Measurements from ENCODE around the gene GREB1L. TPM values are rescaled to one million over a fixed set of nuclear protein-coding genes. Genes with fewer than 3 reads are reported as not detected.

Gene GREB1L
- total RNA-seq, 4 donors from 2014 or later, result 13.2 to 16.0 (median 14.5) TPM

GRCh38 chr18:21499997-21500396, 258.0 kb downstream of the GREB1L start:
- H3K27ac ChIP-seq (replicated peaks in 1 of 4), result no peak overlapping the region
- peaks cover 0 to 21% (median 13%) of the 10 kb centered on the region in 4 donors for H3K4me1 ChIP-seq
- peaks cover 0 to 11% (median 8%) of the 10 kb centered on the region in 4 donors for H3K36me3 ChIP-seq
- TF ChIP-seq POLR2A (IDR thresholded peaks at IDR 0.05; ENCODE audit: low read depth) (no peak), EP300 (IDR thresholded peaks at IDR 0.05) (no peak), POLR2AphosphoS5 (IDR thresholded peaks at IDR 0.05) (no peak)
- TF ChIP-seq, protein P1, sequence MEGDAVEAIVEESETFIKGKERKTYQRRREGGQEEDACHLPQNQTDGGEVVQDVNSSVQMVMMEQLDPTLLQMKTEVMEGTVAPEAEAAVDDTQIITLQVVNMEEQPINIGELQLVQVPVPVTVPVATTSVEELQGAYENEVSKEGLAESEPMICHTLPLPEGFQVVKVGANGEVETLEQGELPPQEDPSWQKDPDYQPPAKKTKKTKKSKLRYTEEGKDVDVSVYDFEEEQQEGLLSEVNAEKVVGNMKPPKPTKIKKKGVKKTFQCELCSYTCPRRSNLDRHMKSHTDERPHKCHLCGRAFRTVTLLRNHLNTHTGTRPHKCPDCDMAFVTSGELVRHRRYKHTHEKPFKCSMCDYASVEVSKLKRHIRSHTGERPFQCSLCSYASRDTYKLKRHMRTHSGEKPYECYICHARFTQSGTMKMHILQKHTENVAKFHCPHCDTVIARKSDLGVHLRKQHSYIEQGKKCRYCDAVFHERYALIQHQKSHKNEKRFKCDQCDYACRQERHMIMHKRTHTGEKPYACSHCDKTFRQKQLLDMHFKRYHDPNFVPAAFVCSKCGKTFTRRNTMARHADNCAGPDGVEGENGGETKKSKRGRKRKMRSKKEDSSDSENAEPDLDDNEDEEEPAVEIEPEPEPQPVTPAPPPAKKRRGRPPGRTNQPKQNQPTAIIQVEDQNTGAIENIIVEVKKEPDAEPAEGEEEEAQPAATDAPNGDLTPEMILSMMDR (IDR thresholded peaks at IDR 0.05), result no peak
- no peak overlapping the region for H3K4me3 ChIP-seq
- DNase-seq (ENCODE audit: extremely low spot score), result no peak
- no peaks in the 10 kb centered on the region for H3K9me3 ChIP-seq
- H3K27me3 ChIP-seq, result no peaks in the 10 kb centered on the region
- 93% methylated on average over 5 of the region's 16 CpGs for WGBS
- intact Hi-C loops (cut with DNase I), result loop anchor here (10.0 kb wide), 1 partner anchor 65 kb away; no protein-coding TSS in a partner anchor

GRCh38 chr18:21502661-21503060, 260.6 kb downstream of the GREB1L start:
- H3K27ac ChIP-seq (replicated peaks in 1 of 4), result no peak overlapping the region
- no peak for DNase-seq (ENCODE audit: extremely low spot score)
- WGBS, result 87% methylated on average over 7 of the region's 7 CpGs
- peaks cover 0 to 5% (median 0%) of the 10 kb centered on the region in 4 donors for H3K4me1 ChIP-seq
- TF ChIP-seq EP300 (IDR thresholded peaks at IDR 0.05) (no peak), POLR2AphosphoS5 (IDR thresholded peaks at IDR 0.05) (no peak), POLR2A (IDR thresholded peaks at IDR 0.05; ENCODE audit: low read depth) (no peak)
- TF ChIP-seq, protein P1 (IDR thresholded peaks at IDR 0.05), result no peak
- H3K4me3 ChIP-seq, result no peak overlapping the region
- intact Hi-C loops (cut with DNase I), result no loop called here
- no peaks in the 10 kb centered on the region for H3K9me3 ChIP-seq
- no peaks in the 10 kb centered on the region for H3K27me3 ChIP-seq
- H3K36me3 ChIP-seq, result peaks cover 0 to 11% (median 5%) of the 10 kb centered on the region in 4 donors

- 91% methylated on average over 13 of the region's 13 CpGs for WGBS
- DNase-seq (ENCODE audit: extremely low spot score), result no peak
- intact Hi-C loops (cut with DNase I), result no loop called here
Measured at GRCh38 chr18:21507913-21508701, 266.1 kb downstream of the GREB1L start.

DNA sequence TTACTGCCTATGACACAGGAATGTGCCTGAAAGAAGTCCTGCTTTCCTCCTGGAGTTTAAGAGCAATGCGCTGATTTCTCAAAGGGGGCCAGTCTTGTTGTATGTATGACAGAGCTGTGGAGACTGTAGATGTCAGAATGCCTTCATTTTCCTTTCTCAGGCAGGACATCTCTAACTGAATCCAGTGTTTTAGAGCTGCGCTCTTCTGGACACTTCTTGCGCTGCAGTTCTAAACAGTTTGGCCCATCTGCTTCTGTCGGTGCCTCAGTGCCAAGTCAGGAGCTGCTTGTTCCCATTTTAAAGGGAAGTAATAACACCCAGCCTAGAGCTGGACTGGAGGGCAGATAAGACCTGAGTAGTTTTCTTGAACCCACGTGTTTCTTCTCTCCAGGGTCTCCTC, 267.0 kb downstream of the GREB1L start:
- 86% methylated on average over 5 of the region's 5 CpGs for WGBS
- DNase-seq (ENCODE audit: extremely low spot score), result no peak
- Histone ChIP-seq H3K9me3 (no peaks in the 10 kb centered on the region), H3K27me3 (no peaks in the 10 kb centered on the region), H3K4me3 (no peak overlapping the region), H3K4me1 (no peaks in the 10 kb centered on the region), H3K36me3 (peaks cover 5 to 16% (median 10%) of the 10 kb centered on the region in 4 donors), H3K27ac (replicated peaks in 1 of 4) (no peak overlapping the region)
- TF ChIP-seq EP300 (IDR thresholded peaks at IDR 0.05), result no peak
- intact Hi-C loops (cut with DNase I), result no loop called here

More at GRCh38 chr18:21507913-21508701, 266.1 kb downstream of the GREB1L start:
- no peaks in the 10 kb centered on the region for H3K4me1 ChIP-seq
- peaks cover 0 to 6% (median 2%) of the 10 kb centered on the region in 4 donors for H3K36me3 ChIP-seq
- no peaks in the 10 kb centered on the region for H3K9me3 ChIP-seq
- TF ChIP-seq, protein P1 (IDR thresholded peaks at IDR 0.05), result no peak
- no peak for TF ChIP-seq POLR2AphosphoS5 (IDR thresholded peaks at IDR 0.05)
- no peak for TF ChIP-seq EP300 (IDR thresholded peaks at IDR 0.05)
- no peak for TF ChIP-seq POLR2A (IDR thresholded peaks at IDR 0.05; ENCODE audit: low read depth)
- H3K4me3 ChIP-seq, result no peak overlapping the region
- no peaks in the 10 kb centered on the region for H3K27me3 ChIP-seq
- H3K27ac ChIP-seq (replicated peaks in 1 of 4), result no peak overlapping the region

DNA sequence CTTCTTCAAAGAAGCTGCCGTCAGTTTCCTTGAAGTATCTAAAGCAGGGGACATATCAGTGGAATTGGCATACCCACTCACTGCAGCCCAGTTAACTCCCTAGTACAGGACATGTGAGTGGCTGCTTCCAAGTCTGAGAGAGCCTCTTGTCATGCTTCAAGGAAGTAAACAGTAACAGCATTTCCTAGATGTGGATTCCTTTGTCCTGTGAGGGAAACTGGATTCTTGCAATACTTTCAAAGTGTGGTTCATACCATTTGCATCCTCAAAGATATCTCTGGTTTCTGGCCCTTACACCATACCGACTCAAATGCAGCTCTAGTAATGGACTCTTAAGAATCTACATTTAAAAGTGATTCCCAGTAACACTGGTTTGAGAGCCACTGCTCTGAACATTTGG, 271.3 kb downstream of the GREB1L start:
- TF ChIP-seq POLR2A (IDR thresholded peaks at IDR 0.05; ENCODE audit: low read depth) (no peak), POLR2AphosphoS5 (IDR thresholded peaks at IDR 0.05) (no peak), EP300 (IDR thresholded peaks at IDR 0.05) (no peak)
- TF ChIP-seq, protein P1 (IDR thresholded peaks at IDR 0.05), result no peak
- Histone ChIP-seq H3K27ac (replicated peaks in 1 of 4) (no peak overlapping the region), H3K27me3 (no peaks in the 10 kb centered on the region), H3K4me1 (no peaks in the 10 kb centered on the region), H3K36me3 (peaks cover 8 to 49% (median 16%) of the 10 kb centered on the region in 4 donors), H3K4me3 (no peak overlapping the region), H3K9me3 (no peaks in the 10 kb centered on the region)
- DNase-seq (ENCODE audit: extremely low spot score), result no peak
- 100% methylated on average over 2 of the region's 2 CpGs for WGBS
- intact Hi-C loops (cut with DNase I), result no loop called here

Data from esophagus muscularis mucosa (tissue), 4 donors.